Activated CD4-positive, alpha-beta T cell treated with anti-CD3 and anti-CD28 coated beads, Interleukin-2, Interleukin-4, amounts not matched to agents 100 ng/mL and 50 ng/mL, durations not matched to agents 16 hours and 8 hours (primary cell): ENCODE data around the gene OSBPL8.
A peak's percentile ranks its signal among the peaks of the same experiment; 100 is the strongest.

ENCODE experiments used
- DNase-seq: peaks from one replicate; pipeline ENCODE4 v3.0.0-alpha.2; 2020; ENCODE audit warnings: low spot score

OSBPL8 gene

DNA sequence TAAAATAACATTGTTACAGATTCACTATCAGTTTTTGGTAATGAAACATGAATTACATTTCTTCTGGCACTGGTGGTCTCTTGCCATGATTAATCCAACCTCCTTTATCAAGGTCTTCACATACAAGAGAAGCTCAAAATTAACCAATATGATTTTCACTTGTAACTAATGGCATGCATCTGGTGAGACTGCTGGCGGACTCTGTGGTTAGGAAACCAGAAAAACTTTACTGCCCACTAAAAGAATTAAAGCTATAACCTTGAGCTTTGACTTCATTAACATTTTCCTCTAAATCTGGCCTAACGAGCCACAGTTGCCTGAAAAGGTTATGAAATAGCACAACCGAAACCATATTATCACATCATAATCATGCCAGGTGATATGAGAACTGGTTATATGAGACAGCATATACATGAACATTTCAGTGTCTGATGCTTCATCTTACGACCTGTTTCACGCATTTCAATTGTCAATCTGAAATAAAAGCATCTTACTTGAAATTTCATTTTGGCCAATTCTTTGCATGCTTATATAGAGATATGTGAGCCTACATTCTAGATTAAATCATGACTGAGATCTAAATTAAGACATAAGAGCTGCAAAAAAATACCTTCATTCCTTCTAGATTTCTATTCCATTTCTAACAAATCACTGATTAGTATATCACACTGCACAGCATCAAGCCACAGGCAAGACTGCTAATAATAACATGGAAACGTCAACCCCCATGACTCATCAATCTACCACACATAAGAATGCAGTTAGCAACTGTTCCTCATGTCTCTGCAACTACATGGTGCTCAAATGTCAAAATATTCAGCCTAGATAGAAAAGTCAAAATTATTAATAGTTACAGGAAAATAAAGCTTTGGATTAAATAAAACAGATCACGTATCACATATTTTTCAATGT lies 89.3 kb downstream of the OSBPL8 start:
- DNase-seq, result peak; percentile 47

DNA sequence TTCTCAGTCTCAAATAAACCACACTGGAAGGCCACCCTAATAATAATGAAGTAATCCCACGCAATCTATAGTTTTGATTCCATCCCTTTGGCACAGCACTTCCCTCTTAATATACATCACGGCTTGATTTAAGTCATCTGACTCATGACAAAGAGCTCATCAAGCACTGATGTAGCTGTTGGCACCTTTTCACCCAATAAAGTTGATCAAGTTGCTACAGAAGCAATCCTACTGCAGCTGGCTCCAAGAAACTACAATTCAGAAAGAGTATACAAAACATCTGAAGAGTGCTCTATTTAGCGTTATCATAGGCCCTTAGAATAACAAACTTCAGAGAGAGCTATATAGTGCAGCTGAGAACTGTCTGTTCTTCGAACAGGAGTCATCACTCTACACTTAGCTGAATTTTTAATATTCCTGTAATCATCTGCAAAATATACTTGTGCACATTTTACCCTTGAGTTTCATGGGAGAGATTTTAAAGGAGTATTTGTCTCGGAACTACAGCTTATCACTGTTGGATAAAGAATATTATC lies 94.9 kb downstream of the OSBPL8 start:
- no peak for DNase-seq

DNA sequence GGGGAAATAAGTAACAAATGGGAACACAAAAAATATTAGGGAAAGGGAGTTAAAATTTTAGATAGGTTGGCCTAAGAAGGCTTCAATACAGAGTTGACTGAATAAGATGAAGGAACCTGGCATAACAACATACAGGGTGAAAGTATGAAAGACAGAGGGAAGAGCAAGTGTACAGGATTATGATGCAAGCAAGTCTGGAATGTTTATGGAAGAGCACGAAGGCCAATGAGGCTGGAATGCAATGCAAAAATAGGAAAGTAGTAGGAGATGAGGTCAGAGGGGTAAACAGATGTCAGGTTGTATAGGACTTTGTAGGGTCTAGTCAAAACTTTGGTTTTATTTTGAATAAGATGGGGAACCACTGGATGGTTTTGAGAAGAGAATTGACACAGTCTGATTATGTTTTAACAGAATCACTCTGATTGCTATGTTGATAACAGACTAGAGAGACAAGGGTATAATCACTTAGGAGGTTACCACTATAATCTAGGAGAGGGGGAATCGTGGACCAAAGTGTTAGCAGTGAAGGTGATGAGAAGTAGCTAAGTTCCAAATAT lies 96.8 kb downstream of the OSBPL8 start:
- peak; percentile 32 for DNase-seq

DNA sequence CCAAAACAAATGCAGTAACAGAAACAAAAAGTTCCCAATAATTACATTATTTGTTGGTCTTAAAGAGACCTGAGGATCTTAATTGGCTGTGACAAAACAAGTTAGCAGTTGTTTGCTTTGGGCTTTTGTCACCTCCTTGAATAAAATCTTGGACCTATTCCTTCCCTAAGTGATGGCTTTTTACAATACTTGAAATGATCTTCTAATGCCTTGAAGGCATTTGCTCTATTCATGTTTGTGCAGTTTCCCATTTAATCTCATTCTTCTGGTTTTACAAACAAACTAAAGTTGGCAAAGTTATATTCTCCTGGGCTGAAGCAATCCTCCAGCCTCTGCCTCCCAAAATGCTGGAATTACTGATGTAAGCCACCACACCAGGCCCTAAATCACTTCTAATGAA lies 98.8 kb downstream of the OSBPL8 start:
- no peak for DNase-seq

DNA sequence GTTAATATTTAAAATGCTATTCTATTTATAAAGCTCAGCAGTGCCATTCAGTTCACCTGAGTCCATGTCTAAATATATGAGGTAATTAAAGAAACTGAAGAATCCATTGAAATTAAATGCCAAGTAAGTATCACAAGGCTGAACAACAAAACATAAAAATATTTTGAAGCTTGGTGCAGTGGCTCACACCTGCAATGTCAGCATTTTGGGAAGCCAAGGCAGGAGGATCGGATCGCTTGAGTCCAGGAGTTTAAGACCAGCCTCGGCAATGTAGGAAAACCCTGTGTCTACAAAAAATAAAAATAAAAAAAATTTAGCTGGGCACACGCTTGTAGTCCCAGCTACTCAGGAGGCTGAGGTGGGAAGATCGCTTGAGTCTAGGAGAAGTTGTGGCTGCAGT lies 101.8 kb downstream of the OSBPL8 start:
- no peak for DNase-seq

DNA sequence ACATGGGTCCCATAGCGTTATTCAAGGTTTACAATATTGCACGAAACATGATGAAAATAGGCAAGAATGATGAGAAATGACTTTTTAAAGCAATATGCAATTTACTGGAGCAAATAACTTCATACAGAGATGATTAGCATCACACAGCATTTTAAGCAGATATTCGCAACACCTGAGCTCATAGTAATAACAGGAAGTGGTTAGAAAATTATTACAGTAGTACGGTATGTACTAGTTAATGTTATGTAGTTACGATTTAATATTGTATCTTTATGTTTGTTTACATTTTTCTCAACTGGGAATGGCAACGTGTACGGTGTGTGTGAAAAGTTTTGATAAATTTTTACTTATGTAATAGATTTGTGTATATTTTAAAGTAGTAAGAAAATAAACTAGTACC lies 102.6 kb downstream of the OSBPL8 start:
- DNase-seq, result no peak

DNA sequence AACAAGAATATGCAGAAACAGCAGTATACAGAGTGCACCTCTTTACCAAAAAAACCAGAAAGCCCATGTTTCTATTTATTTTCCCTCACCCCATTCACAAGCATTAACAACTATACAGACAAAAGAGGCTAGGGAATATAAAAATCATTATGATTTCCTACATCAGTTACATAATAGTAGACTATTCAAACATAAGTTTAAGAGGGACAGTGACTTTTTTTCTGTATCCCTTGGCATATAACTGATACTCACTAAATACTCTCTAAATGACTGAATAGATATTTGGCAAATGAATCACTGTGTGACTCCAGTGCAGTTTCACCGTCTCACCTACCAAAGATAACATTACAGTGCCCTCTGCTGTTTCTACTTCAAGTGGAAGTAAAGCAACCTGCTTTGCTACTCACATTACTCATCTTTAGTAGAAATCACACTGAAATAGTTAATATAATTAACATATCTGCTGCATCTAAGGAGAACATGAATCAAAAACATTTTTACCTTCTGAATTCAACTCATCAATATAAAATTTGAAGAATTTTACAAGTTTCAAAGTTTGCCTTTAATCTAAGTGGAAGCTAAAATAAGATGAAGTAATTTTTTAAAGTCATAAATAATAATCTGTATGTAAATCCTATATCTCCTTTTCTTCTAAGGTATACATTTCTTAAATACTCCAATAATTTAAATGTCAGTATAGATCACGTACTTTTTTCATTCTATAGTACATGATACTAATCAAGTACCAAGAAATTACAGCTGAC lies 103.8 kb downstream of the OSBPL8 start:
- DNase-seq, result peak; percentile 82

DNA sequence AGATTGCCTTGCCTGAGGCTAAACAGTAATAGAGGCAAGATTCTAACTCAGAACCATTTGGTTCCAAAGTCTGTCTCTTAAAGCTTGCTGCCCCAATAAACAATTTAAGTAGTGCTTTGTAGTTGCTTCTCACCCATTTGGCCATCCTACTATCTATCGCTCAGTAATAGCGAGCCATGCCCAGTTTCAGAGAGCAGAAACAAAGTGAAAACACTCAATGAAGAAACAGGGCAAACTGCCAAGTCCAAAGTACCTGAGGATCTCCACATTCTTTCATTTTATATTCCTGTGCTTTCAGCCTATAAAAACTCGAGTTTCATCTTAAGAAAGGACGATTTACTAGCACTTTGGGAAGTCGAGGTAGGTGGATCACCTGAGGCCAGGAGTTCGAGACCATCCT lies 108.0 kb downstream of the OSBPL8 start:
- no peak for DNase-seq

DNA sequence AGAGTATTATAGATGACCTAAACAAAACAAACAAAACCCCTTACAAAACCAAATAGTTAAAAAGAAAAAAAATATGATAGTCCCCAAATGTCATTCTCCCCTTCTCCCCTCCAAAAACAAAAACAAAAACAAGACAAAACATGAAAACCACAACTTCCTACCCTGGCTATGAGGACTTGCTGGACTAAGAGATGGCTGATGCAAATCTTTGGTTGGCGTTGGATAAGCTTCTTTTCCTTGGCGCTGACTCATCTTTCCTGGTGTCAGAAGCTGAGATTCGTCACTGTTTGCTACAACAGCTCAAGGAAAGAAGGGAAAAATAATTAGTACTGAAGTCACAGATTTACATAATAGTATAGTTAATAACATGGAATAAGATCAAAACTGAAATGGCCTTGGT lies 108.9 kb downstream of the OSBPL8 start:
- no peak for DNase-seq

DNA sequence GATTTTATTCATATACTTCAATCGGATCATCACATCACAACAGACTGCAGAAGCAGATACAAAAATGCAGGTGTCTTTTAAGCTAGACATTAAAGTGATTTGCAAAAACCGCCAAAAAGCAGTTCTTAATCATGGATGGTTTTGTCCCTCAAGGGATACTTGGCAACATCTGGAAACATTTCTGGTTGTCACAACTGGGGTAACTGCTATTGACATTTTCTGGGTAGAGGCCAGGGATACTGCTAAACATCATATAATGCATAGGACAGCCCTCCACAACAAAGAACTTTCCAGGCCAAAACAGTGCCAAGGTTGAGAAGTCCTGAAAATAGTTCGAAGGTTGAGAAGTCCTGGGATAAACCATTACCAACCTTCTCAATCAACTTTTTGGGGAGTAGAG lies 109.6 kb downstream of the OSBPL8 start:
- no peak for DNase-seq

DNA sequence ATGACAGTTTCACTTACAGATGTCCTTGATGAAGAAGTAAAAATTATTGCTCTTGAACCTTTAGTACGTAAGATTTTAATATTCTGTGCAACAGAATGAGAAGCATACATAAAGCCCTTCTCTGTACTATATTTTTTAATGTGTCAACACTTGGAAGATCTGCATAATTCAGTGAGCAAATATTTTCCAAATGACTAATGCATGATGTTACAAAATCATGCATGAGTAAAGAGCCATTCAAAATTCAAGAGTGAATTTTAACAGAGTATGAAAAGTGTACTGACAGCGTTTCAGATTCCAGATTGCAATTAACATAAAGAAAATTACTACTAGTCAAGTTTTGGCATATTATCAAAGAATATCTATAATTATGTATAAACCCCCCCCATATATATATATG lies 110.0 kb downstream of the OSBPL8 start:
- DNase-seq, result no peak

DNA sequence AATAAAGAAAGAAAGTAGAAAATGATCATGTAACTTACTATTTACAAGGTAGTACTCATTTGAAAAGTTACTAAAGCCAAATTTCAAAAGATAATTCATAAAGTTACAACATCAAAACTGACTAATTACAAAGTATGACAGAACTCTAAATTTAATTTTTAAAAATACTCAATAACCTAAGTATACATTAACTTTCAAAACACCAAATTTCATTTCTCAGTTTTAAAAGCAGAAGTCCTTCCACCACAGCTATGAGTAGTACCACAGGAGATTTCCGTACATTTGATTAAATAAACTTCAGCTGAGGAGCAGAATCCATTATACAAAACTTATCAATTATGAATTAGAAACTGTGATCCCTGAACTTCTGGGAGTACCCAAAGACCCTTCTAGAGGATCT lies 110.6 kb downstream of the OSBPL8 start:
- DNase-seq, result no peak

DNA sequence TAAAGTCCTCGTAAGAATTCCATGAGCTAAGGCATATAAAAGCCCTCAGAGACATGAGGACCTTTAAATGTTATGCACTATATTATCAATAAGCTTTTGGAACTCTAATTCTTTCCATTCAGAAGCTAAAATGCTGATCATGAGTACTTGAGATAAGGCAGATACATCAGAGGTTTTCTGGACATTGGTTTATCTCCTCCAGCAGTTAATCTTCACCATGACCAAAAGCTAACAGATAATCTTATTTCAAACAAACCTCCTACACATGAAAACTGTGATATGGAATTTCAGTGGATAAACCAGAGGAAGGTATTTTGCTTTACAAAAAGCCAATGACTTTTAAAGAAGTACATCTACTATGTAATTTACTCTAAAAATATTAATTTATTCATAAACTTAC lies 113.5 kb downstream of the OSBPL8 start:
- no peak for DNase-seq

DNA sequence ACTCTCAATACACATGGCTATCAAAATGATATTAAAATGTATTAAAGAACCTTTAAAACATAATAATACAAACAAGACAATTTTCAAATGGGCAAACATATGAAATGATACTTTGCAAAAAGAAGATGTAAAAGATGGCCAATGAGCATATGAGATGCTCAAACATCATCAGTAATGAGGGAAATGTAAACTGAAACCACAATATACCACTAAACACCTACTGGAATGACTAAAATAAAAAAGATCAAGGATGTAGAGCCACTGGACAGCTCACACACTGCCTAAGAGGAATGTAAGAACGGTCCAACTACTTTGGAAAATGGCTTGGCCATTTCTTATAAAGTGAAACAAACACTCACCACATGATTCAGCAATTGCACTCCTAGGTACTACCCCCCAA lies 114.1 kb downstream of the OSBPL8 start:
- DNase-seq, result peak; percentile 9

DNA sequence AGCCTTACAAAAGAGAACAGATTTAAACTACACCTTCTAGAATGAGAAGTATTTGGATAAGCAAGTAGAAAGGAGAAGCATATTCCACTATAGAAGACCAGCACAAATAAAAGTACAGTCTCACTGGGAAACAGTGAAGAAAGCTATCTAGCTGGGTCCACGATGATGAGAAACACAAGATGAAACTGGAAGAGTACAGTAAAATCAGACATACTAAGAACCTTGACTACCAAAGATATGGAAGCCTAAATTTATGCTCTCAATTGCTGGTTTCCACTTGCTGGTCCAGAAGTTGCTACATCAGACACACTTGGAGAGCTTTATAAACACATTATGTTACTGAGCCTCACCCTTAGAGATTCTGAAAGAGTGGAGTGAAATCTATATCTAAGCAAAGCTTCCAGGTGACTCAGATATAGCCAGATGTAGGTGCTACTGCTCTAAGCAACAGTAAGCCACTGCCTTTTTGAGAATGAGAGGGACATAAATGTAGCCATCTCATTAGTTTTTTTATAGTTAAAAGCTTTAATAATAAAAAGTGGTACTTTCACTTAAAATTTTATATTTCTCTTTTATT lies 115.1 kb downstream of the OSBPL8 start:
- DNase-seq, result peak; percentile 9

DNA sequence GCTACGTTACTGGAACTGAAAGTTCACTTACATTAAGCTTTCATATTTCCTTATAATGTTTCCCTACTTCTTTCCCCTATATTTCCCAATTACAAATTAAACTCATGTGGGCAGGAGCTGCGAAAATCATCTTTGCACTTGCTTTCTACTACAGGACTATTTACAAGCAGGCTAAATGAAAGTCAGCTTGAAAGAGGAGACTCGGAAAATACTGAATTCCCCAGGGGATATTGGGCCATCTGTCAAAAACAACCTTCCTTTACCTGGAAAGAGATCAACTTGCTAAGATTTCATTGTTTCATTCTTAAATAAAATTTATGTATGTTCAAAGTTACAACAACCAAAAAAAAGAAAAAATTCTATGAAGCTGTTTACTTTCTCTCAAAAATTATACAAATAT lies 118.6 kb downstream of the OSBPL8 start:
- DNase-seq, result no peak

DNA sequence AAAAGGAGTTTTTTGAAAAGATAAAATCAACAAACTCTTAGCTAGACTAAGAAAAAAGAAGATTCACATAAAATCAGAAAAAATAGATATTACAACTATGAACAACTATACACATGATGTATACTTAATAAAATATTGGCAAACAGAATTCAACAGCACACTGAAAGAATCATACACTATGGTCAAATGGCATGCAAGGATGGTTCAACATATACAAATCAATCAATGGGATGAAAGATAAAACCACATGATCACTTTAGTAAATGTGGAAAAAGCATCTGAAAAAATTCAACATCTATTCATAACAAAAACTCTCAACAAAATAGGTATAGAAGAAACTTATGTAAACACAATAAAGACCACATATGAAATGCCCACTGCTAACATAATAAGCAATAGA lies 126.8 kb downstream of the OSBPL8 start:
- DNase-seq, result no peak

DNA sequence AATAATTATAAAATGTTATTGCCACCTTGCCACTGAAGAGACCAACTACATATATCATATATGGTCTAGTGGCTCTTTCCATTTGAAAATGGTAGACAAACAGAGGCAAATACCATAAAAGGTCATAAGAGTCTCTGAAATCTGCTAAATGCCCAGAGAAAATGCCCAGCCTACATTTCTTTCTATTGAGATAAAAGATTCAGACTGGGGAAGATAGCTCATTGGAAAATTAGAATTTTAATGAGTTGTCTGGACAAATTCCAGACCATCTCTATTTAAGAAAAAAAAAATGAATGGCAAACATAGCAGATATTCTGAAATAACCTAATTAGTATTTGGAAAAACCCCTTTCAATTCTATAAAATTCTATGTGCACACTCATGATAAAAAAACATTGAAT lies 131.5 kb downstream of the OSBPL8 start:
- no peak for DNase-seq

DNA sequence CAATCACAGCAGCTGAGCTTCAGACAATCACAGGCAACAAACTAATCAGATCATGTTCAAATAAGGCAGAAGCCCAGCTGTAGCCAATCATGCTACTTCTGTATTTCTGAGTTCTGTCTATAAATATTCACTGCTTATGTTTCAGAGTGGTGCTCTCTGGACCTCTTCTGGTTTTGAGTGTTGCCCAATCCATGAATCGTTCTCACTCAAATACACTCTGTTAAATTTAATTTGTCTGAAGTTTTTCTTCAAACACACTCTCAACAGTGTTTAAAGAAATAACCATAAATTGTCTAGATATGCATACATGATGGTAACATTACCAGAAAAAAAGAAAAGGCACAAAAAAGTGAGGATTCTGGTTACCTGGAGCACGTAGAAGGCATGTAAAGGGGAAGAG lies 133.4 kb downstream of the OSBPL8 start:
- no peak for DNase-seq

DNA sequence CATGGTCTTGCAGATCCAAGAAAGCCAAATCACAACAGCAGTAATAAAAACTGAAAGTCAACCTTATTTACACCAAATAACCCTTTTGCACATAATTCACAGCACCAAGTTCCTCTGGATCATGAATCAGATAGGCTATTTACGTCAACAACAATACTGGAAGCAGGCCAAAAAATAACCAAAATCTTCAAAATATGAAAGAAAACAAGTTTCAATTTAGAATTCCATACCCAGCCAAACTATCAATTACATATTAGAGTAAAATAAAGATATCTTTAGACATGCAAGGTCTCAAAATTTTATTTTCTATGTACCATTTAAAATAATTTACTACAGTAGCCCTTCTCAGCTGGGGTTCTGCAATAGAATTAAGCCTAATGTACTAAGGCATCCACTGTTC lies 134.6 kb downstream of the OSBPL8 start:
- no peak for DNase-seq

DNA sequence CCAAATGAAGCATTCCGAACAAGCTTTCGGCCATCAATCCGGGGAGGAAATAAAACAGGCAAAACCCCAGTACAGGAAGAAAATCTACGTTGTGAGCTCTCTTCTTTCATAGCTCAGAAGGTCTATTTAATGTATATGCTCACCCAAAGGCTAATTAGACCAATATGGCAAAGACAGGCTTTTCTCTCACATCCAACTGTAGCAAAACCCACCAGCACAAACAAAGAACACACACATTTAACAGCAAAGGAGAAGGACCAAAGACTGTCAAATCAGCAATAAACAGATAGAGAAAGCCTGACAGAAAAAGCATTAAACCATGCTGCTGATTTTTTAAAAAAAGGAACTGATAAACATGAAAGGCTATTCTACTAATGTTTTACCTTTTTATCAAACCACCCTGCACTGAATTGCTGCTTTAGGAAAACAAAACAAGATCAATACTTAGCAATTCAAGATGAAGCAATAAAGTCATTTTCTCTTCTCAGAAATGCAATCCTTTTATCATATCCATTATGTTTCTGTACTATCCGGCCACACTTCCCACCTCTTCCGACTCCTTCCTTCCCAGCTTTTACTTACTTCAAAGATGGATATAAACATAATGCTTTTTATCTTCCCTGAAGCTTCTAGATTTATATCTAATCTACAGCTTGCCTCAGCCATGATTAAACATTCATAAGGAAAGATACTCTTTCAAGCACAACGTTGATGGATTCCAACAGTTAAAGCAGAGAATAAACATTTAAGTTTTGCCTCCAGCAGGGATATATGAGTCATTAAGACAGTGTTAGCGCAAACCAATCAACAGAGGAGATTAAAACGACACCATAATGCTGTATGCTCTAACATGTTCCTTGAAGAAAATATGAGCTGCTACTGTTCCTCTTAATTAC lies 136.8 kb downstream of the OSBPL8 start:
- no peak for DNase-seq
